Measurements from ENCODE around the gene KCNJ1. TPM values are rescaled to one million over a fixed set of nuclear protein-coding genes. Genes with fewer than 3 reads are reported as not detected.

KCNJ1 gene
- total RNA-seq, 2 experiments from 2014 or later, result not detected

DNA sequence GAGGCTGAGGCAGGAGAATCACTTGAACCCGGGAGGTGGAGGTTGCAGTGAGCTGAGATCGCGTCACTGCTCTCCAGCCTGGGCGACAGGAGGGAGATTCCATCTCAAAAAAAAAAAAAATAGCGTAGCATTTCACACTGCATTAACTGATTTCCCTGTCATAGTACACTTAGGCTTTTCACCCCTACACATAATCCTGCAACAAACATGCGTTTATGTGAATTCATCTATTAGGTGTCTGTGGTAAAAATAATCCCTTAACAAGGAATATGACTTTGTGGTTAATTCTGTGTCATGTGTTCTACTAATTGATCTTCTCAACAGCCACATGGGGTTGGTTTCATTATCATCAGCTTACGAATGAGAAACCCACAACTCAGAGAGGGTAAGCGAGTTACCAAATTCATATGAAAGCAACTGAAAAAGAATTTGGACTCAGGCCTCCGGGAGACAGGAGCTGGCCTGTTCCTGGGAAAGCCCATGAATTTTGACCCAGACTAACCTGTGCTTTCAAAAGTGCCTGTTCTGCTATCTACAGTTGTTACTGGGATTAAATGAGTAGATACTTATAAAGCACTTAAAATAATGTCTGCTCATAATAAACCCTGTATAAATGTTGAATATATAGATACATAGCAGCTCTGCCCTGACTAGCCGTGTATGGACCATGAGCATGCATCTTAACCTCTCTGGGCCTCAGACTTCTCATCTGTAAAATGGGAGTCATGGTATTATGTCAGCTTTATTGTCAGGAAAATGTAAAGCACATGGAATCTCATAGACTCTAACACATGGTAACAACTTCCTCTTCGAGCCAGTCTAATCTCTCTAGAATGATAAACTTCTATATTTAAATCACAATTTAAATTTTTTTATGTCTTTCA, 36.6 kb downstream of the KCNJ1 start:
- peak; percentile 54 for ATAC-seq
- CTCF ChIA-PET, result interaction anchor here (0.6 to 6.0 kb wide), 84 partner anchors 9 to 798 kb away, joined by 3 to 85 read pairs (median 5); partner anchors contain the start of gene FLI1
- DNase-seq, result no peak
- Mint-ChIP-seq H3K36me3 (ENCODE audit: low read depth) (no peaks in the 10 kb centered on the region), H3K27ac (peak overlapping the region; percentile 92), H3K4me3 (peak overlapping the region; percentile 52), H3K4me1 (ENCODE audit: low read depth) (peaks cover 26% of the 10 kb centered on the region), H3K9me3 (no peaks in the 10 kb centered on the region), H3K27me3 (no peaks in the 10 kb centered on the region)
- intact Hi-C loops (cut with micrococcal nuclease), result loop anchor here (5.0 to 10.0 kb wide), 5 partner anchors 73 to 793 kb away; no protein-coding TSS in a partner anchor
- POLR2A ChIA-PET, result interaction anchor here (0.6 to 1.9 kb wide), 8 partner anchors 9 to 787 kb away, joined by 3 to 7 read pairs (median 4); no protein-coding TSS in a partner anchor
- TF ChIP-seq, protein P1, sequence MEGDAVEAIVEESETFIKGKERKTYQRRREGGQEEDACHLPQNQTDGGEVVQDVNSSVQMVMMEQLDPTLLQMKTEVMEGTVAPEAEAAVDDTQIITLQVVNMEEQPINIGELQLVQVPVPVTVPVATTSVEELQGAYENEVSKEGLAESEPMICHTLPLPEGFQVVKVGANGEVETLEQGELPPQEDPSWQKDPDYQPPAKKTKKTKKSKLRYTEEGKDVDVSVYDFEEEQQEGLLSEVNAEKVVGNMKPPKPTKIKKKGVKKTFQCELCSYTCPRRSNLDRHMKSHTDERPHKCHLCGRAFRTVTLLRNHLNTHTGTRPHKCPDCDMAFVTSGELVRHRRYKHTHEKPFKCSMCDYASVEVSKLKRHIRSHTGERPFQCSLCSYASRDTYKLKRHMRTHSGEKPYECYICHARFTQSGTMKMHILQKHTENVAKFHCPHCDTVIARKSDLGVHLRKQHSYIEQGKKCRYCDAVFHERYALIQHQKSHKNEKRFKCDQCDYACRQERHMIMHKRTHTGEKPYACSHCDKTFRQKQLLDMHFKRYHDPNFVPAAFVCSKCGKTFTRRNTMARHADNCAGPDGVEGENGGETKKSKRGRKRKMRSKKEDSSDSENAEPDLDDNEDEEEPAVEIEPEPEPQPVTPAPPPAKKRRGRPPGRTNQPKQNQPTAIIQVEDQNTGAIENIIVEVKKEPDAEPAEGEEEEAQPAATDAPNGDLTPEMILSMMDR (IDR thresholded peaks at IDR 0.05), result no peak

- H3K27me3 Mint-ChIP-seq, result no peaks in the 10 kb centered on the region
- no peak overlapping the region for H3K4me3 Mint-ChIP-seq
- ATAC-seq, result no peak
- CTCF ChIA-PET, result interaction anchor here (1.2 to 1.3 kb wide), 3 partner anchors 26 to 657 kb away, joined by 3 to 5 read pairs (median 4); no protein-coding TSS in a partner anchor
- DNase-seq, result no peak
- H3K27ac Mint-ChIP-seq, result no peak overlapping the region
- peaks cover 28% of the 10 kb centered on the region for H3K4me1 Mint-ChIP-seq (ENCODE audit: low read depth)
- TF ChIP-seq, protein P1 (IDR thresholded peaks at IDR 0.05), result no peak
- H3K9me3 Mint-ChIP-seq, result no peaks in the 10 kb centered on the region
- POLR2A ChIA-PET, result interaction anchor here (1.4 kb wide), 1 partner anchor 12 kb away, joined by 3 read pairs; no protein-coding TSS in a partner anchor
- intact Hi-C loops (cut with micrococcal nuclease), result no loop called here
- no peaks in the 10 kb centered on the region for H3K36me3 Mint-ChIP-seq (ENCODE audit: low read depth)
These were observed 38.7 kb downstream of the KCNJ1 start for GRCh38 chr11:128828350-128828749.

DNA sequence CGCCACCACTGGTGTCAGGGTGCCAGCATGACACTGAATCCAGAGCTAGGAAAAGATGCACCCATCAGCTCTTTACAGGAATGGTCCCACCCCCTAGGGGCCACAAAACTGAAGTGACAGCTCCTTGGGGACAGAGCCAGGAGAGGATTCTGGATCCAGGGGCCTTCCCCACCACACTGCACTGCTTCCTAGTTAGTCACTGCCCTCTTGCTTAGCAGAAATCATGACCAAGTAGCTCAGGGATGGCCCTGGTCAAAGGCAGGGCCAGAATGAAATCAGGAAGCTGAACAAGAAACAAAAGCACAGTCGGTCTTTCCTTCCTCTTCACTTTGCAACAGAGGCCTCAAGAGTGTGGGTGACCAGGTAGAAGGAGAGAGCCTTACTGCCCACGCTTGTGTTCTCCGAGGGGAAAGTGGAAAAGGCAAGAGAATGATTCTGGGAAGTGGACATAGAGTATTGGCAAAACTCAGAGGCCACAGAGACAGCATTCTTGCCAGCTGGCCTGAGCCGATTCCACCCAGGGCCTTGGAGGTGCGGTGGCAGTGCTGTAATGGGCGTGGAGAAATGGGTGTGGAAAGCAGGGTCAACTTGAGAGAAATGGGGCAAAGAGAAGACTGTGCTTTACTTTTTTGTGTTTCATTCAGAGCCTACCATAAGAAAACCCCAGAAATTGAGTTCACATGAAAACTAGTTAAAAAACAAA, 39.8 kb downstream of the KCNJ1 start:
- POLR2A ChIA-PET, result interaction anchor here (1.4 kb wide), 1 partner anchor 13 kb away, joined by 3 read pairs; no protein-coding TSS in a partner anchor
- CTCF ChIA-PET, result interaction anchor here (0.7 to 1.3 kb wide), 6 partner anchors 21 to 670 kb away, joined by 3 to 5 read pairs (median 3); no protein-coding TSS in a partner anchor
- no peaks in the 10 kb centered on the region for H3K9me3 Mint-ChIP-seq
- intact Hi-C loops (cut with micrococcal nuclease), result no loop called here
- DNase-seq, result no peak
- TF ChIP-seq, protein P1 (IDR thresholded peaks at IDR 0.05), result no peak
- no peaks in the 10 kb centered on the region for H3K27me3 Mint-ChIP-seq
- no peak for ATAC-seq
- no peaks in the 10 kb centered on the region for H3K36me3 Mint-ChIP-seq (ENCODE audit: low read depth)
- H3K4me1 Mint-ChIP-seq (ENCODE audit: low read depth), result peaks cover 23% of the 10 kb centered on the region
- H3K27ac Mint-ChIP-seq, result no peak overlapping the region
- H3K4me3 Mint-ChIP-seq, result no peak overlapping the region

- Mint-ChIP-seq H3K4me1 (ENCODE audit: low read depth) (peaks cover 6% of the 10 kb centered on the region), H3K27me3 (no peaks in the 10 kb centered on the region), H3K27ac (no peak overlapping the region), H3K4me3 (no peak overlapping the region), H3K36me3 (ENCODE audit: low read depth) (peaks cover 3% of the 10 kb centered on the region), H3K9me3 (no peaks in the 10 kb centered on the region)
- intact Hi-C loops (cut with micrococcal nuclease), result no loop called here
- ATAC-seq (no peak), DNase-seq (no peak)
- POLR2A ChIA-PET, result no interaction called here
- CTCF ChIA-PET, result no interaction called here
- TF ChIP-seq, protein P1 (IDR thresholded peaks at IDR 0.05), result no peak
These were observed 41.9 kb downstream of the KCNJ1 start for GRCh38 chr11:128825050-128825784.
